HepG2 (cell line): Measurements from ENCODE around the gene TAF3. TPM values are rescaled to one million over a fixed set of nuclear protein-coding genes. Genes with fewer than 3 reads are reported as not detected.

Source experiments
- FOXP1 ChIP-seq, 2 experiments: fragments of 450-650 bp in 1 of 2; IDR thresholded peaks; 2 replicates each; pipeline ENCODE4 v1.6.1; 2017 to 2018; ENCODE audit warnings: antibody characterized with exemption in 1 of 2
- HNF1A ChIP-seq, 2 experiments: sonication (generic) in 1 of 2; formaldehyde crosslinking in 1 of 2; IDR thresholded peaks; 2 replicates each; pipeline versions ENCODE4 v1.4.0 to v1.6.1; 2016 to 2020; ENCODE audit warnings: borderline replicate concordance in 1 of 2, low read depth in 1 of 2, mild to moderate bottlenecking in 1 of 2, missing genetic modification reagents in 1 of 2
- HNRNPLL ChIP-seq: fragments of 200-400 bp; formaldehyde crosslinking; IDR thresholded peaks from 2 replicates; pipeline ENCODE4 v1.6.1; 2017; ENCODE audit warnings: mild to moderate bottlenecking, low read depth, low read length; ENCODE audit not compliant: poor library complexity, severe bottlenecking
- SALL2 ChIP-seq: sonication (generic); formaldehyde crosslinking; IDR thresholded peaks from 2 replicates; pipeline ENCODE4 v1.8.1; 2023; ENCODE audit warnings: mild to moderate bottlenecking, missing genetic modification reagents, inconsistent platforms
- TCF7L2 ChIP-seq: IDR thresholded peaks from 2 replicates; pipeline ENCODE4 v1.6.1; 2011; ENCODE audit warnings: mild to moderate bottlenecking, low read depth, low read length, moderate library complexity
- UBTF ChIP-seq: sonication (generic); formaldehyde crosslinking; IDR thresholded peaks from 2 replicates; pipeline ENCODE4 v1.4.0; 2020; ENCODE audit warnings: mild to moderate bottlenecking, missing genetic modification reagents
- YEATS2 ChIP-seq: sonication (generic); formaldehyde crosslinking; IDR thresholded peaks from 2 replicates; pipeline ENCODE4 v1.4.0; 2020; ENCODE audit warnings: missing genetic modification reagents, borderline replicate concordance
- ZBTB1 ChIP-seq: sonication (generic); formaldehyde crosslinking; IDR thresholded peaks from 2 replicates; pipeline ENCODE4 v1.4.0; 2020; ENCODE audit warnings: missing genetic modification reagents, borderline replicate concordance
- ZBTB46 ChIP-seq: sonication (generic); formaldehyde crosslinking; IDR thresholded peaks from 2 replicates; pipeline ENCODE4 v1.4.0; 2020; ENCODE audit warnings: mild to moderate bottlenecking, missing genetic modification reagents, borderline replicate concordance
- ZNF574 ChIP-seq: sonication (generic); formaldehyde crosslinking; IDR thresholded peaks from 2 replicates; pipeline ENCODE4 v1.4.0; 2020; ENCODE audit warnings: missing genetic modification reagents
- ZNF704 ChIP-seq: sonication (generic); formaldehyde crosslinking; IDR thresholded peaks from 2 replicates; pipeline ENCODE4 v1.8.1; 2023; ENCODE audit warnings: mild to moderate bottlenecking, inconsistent platforms, moderate library complexity, missing genetic modification reagents, borderline replicate concordance
- ZNF776 ChIP-seq: sonication (generic); formaldehyde crosslinking; IDR thresholded peaks from 2 replicates; pipeline ENCODE4 v1.4.0; 2020; ENCODE audit warnings: mild to moderate bottlenecking, missing genetic modification reagents
- ZNF83 ChIP-seq: sonication (generic); formaldehyde crosslinking; IDR thresholded peaks from 2 replicates; pipeline ENCODE4 v1.4.0; 2020; ENCODE audit warnings: missing genetic modification reagents, mild to moderate bottlenecking, borderline replicate concordance
- ZNF883 ChIP-seq: sonication (generic); formaldehyde crosslinking; IDR thresholded peaks from 2 replicates; pipeline ENCODE4 v1.5.1; 2020; ENCODE audit warnings: mild to moderate bottlenecking, missing genetic modification reagents; ENCODE audit errors: not compliant biosample characterization
- ZSCAN25 ChIP-seq: sonication (generic); formaldehyde crosslinking; IDR thresholded peaks from 2 replicates; pipeline ENCODE4 v1.8.0; 2022; ENCODE audit warnings: mild to moderate bottlenecking, missing genetic modification reagents
- polyA plus RNA-seq, 8 experiments: library from polyadenylated mRNA; depleted of rRNA in 3 of 8; stranded (reverse) in 7 of 8; unstranded in 1 of 8; fragments of >200 nt; fragmentation: Illumina TruSeq in 4 of 8; extraction: Trizol in 4 of 8; gene quantifications; 2 replicates each; pipeline versions ENCODE4 v1.2.1 to v1.2.3, GENCODE V29; 2011 to 2016; ENCODE audit warnings: low read depth in 4 of 8, missing spikeins in 1 of 8, mixed read lengths in 1 of 8; ENCODE audit not compliant: insufficient read depth in 1 of 8
- total RNA-seq, 5 experiments: library from RNA; depleted of rRNA; stranded (reverse); fragments of >200 nt; fragmentation: Illumina TruSeq; extraction: Trizol; gene quantifications; 2 replicates each; pipeline ENCODE4 v1.2.3, GENCODE V29; 2016; ENCODE audit warnings: low read depth in 1 of 5

The TAF3 gene
- total and polyA plus RNA-seq, 2 of the 13 experiments (the other 11 are each of a cell fraction or from before 2014, with no cell fraction given) = 1.7 to 2.9 TPM

GRCh38 chr10:7908541-7909210 lies 90.4 kb downstream of the TAF3 start (continued):
- TF ChIP-seq UBTF (0 out of 2 replicates have a peak, but pooled peaks have one; percentile 41), ZSCAN25 (no peak; the same call in 1 of the 2 replicates), YEATS2 (CRISPR knock-in tag) (no peak), ZNF883 (CRISPR knock-in tag) (no peak), ZNF776 (no peak), ZBTB1 (CRISPR knock-in tag) (no peak), FOXP1 (IDR thresholded peaks at IDR 0.05) (no peak), FOXP1 (CRISPR knock-in tag; IDR thresholded peaks at IDR 0.05) (0 out of 2 replicates have a peak, but pooled peaks have one; percentile 31), ZBTB46 (CRISPR knock-in tag) (no peak), HNRNPLL (no peak), ZNF704 (CRISPR knock-in tag) (no peak), SALL2 (CRISPR knock-in tag) (no peak), TCF7L2 (no peak), ZNF83 (CRISPR knock-in tag) (no peak), HNF1A (IDR thresholded peaks at IDR 0.05; ENCODE audit: low read depth) (no peak), HNF1A (CRISPR knock-in tag; IDR thresholded peaks at IDR 0.05; ENCODE audit: borderline replicate concordance) (no peak), ZNF574 (CRISPR knock-in tag) (no peak; the same call in 1 of the 2 replicates)
